GM21367 (cell line): Measurements from ENCODE around the gene GMDS.

Experiments
- ATAC-seq: cut with Tn5 transposase; IDR thresholded peaks from one replicate; pipeline ENCODE4 v1.9.1; 2021; ENCODE audit not compliant: unreplicated experiment

GMDS gene

DNA sequence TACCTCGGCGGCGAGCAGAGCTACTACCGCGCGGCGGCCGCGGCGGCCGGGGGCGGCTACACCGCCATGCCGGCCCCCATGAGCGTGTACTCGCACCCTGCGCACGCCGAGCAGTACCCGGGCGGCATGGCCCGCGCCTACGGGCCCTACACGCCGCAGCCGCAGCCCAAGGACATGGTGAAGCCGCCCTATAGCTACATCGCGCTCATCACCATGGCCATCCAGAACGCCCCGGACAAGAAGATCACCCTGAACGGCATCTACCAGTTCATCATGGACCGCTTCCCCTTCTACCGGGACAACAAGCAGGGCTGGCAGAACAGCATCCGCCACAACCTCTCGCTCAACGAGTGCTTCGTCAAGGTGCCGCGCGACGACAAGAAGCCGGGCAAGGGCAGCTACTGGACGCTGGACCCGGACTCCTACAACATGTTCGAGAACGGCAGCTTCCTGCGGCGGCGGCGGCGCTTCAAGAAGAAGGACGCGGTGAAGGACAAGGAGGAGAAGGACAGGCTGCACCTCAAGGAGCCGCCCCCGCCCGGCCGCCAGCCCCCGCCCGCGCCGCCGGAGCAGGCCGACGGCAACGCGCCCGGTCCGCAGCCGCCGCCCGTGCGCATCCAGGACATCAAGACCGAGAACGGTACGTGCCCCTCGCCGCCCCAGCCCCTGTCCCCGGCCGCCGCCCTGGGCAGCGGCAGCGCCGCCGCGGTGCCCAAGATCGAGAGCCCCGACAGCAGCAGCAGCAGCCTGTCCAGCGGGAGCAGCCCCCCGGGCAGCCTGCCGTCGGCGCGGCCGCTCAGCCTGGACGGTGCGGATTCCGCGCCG, 634.7 kb downstream of the GMDS start:
- ATAC-seq = no peak

GRCh38 chr6:1609648-1610496, 635.5 kb downstream of the GMDS start, which contains the start of gene FOXC1:
TSS of gene FOXC1 (plus strand) at chr6:1609915. CDS start at chr6:1610446, 531 bp downstream.
- peak; percentile 48 for ATAC-seq

- ATAC-seq = no peak
These were observed 636.3 kb downstream of the GMDS start for GRCh38 chr6:1609041-1609647.

GRCh38 chr6:1608222-1609040, 637.0 kb downstream of the GMDS start:
- no peak for ATAC-seq

DNA sequence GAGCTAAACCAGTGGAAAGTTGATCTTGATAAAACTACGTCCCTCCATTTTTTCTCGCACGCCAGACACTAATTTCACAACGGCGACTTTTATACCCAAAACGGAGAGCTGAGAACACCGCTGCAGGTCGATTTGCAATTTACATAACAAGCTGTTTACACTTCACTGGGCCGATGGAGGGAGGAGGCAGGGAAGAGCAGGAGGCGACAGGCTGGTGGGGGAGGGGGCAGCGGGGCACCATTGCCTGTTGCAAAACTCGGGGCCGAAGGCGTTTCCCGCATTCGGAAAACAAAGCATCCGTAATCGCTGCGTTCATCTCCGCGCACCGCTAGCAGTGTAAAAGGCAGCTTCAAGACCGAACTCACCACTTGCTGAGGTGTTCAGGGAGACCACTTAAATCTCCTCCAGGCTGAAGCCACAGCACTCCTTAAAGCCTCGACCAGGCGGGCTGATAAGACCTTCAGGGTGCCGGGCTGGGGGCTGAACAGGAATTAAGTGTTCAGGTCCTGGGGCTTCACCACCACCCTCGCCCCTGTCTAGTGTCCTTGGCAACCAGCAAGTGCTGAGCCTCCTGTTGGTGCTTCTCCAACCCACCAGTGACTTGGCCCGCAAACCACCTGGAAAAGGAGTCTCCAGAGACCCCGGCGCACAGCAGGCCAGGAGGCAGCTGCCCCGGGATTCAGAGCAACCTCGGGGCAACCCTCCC, 637.7 kb downstream of the GMDS start:
- ATAC-seq = no peak

DNA sequence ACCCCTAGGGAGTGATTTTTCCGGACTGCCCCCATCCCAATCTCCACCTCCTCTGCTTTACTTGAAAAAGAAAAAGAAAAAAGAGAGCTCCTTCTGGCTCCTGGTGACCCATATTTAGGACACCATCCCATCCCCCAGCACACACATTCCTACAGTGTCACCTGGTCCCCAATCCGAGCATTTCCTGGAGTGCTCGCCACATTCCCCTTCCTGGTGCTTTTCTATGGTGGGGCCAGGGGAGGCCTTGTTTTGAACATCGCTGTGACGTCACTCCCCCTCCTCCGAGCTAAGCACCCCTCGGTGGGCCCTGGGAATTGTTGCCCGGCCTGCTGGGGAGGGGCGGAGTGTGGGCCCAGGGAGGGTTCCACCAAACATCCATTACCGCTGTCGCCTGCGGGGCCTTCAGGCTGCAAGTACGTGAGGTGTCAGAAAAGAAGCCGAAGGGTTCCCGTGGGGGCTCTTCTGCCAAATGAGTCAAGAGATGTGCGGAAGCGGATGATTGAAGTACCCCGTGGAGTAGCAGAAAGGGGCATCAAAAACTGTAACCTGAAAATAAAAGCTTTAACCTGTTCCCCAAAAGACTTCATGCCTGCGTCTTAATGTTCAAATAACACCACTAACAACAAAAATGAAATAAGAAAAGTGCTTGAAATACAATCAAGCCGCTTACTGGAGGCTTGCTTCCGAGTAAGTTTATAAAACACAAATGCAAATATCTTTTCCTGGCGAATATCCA, 638.5 kb downstream of the GMDS start:
- no peak for ATAC-seq

GRCh38 chr6:1605893-1606779, 639.3 kb downstream of the GMDS start:
- no peak for ATAC-seq

GRCh38 chr6:1605004-1605892, 640.2 kb downstream of the GMDS start:
- ATAC-seq = no peak

GRCh38 chr6:1604158-1605003, 641.0 kb downstream of the GMDS start:
- ATAC-seq = peak; percentile 73

DNA sequence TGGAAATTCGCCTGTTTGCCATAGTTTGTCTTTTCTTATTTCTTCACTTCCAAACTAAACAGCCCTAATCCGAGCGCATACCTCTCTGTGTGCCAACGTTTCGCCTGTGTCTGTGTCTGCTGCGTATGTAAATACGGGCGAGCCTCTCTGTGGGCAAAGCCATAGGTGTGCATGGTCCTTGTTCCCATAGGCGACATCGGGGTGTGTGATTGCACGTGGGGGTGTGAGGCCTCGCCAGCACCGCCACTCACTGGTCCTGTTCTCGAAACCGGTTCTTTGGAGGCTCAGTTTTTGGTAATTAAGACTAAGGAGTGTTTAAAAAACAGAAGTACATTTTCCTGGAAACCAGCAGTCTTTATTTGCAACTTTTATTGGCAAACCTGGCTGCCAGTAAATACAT, 641.7 kb downstream of the GMDS start:
- ATAC-seq = no peak

DNA sequence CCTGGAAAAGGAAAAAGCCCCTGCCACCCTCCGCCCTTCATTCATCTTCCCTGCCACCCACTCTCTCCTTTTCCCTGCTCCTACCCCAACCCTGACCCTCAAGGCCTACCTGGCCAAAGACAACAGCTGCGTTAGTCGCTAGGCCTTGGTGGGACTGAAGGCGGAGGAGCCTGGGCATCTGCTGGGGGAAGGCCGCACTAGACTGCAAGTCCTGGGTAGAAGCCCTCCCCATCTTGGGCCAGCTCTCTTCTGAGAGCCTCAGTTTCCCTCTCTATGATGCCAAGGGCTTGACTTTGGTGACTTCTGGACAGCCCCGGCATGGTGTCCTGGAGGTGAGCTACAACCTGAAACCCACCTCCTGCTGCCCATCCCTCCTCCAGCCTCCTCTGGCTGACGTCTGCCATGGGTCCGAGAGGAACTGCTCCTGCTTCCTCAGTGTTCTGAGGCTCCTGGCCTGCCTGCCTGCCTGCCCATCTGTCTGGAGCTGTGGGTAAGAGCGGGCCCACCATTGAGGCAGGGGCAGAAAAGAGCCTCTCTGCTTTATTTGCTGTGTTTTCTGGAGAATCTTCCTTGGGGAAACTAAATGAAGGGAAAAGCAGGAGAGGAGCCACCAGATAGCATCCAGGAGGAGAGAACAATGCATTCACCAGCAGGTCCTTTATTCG, 643.2 kb downstream of the GMDS start:
- ATAC-seq = no peak

- ATAC-seq = no peak
These were observed 644.0 kb downstream of the GMDS start for GRCh38 chr6:1601158-1602048.

- ATAC-seq = no peak
These were observed 644.6 kb downstream of the GMDS start for GRCh38 chr6:1600764-1601157.

GRCh38 chr6:1600063-1600763, 645.2 kb downstream of the GMDS start:
- ATAC-seq = no peak
